Astrocyte (in vitro differentiated cells and primary cell): Measurements from ENCODE around the gene OAS3. TPM values are rescaled to one million over a fixed set of nuclear protein-coding genes. Genes with fewer than 3 reads are reported as not detected.

Experiments used
- DNase-seq: peaks from one replicate; pipeline ENCODE4 v3.0.0-alpha.2; 2010; ENCODE audit warnings: low read depth
- FAIRE-seq: peaks from 2 replicates; lab custom pipeline; 2011; peaks lifted over from hg19 to GRCh38; lab: Jason Lieb, UNC
- H2AFZ ChIP-seq: 2 replicates; pipeline ENCODE4 v1.6.0; 2012; ENCODE audit warnings: low read depth, low read length, inconsistent platforms
- H3K27ac ChIP-seq: 2 replicates; pipeline ENCODE4 v1.5.1; 2011; ENCODE audit warnings: low read depth, low read length, inconsistent platforms
- H3K27me3 ChIP-seq: 2 replicates; pipeline ENCODE4 v1.6.0; 2011; ENCODE audit warnings: low read length, inconsistent platforms; ENCODE audit not compliant: insufficient read depth
- H3K36me3 ChIP-seq: 2 replicates; pipeline ENCODE4 v1.5.1; 2011; ENCODE audit warnings: low read length, inconsistent platforms; ENCODE audit not compliant: insufficient read depth
- H3K4me1 ChIP-seq: 2 replicates; pipeline ENCODE4 v1.5.1; 2011; ENCODE audit warnings: low read length, inconsistent platforms; ENCODE audit not compliant: insufficient read depth
- H3K4me2 ChIP-seq: 2 replicates; pipeline ENCODE4 v1.6.0; 2012; ENCODE audit warnings: low read length, inconsistent platforms
- H3K4me3 ChIP-seq: 2 replicates; pipeline ENCODE4 v1.5.1; 2011; ENCODE audit warnings: low read depth, mild to moderate bottlenecking, low read length, inconsistent platforms; ENCODE audit not compliant: insufficient read depth
- H3K79me2 ChIP-seq: 2 replicates; pipeline ENCODE4 v1.6.0; 2012; ENCODE audit warnings: mild to moderate bottlenecking, low read length, inconsistent platforms; ENCODE audit not compliant: insufficient read depth
- H3K9ac ChIP-seq: 2 replicates; pipeline ENCODE4 v1.6.0; 2012; ENCODE audit warnings: mild to moderate bottlenecking, low read length, inconsistent platforms
- H3K9me3 ChIP-seq: 2 replicates; pipeline ENCODE4 v1.5.1; 2012; ENCODE audit warnings: low read depth, mild to moderate bottlenecking, low read length, inconsistent platforms; ENCODE audit not compliant: insufficient read depth
- H4K20me1 ChIP-seq: 2 replicates; pipeline ENCODE4 v1.6.0; 2012; ENCODE audit warnings: low read length, inconsistent platforms; ENCODE audit not compliant: insufficient read depth
- H3K27ac Mint-ChIP-seq: one replicate; pipeline ENCODE4 v1.8.0; 2021; ENCODE audit warnings: mild to moderate bottlenecking, mixed read lengths; ENCODE audit not compliant: unreplicated experiment
- H3K27me3 Mint-ChIP-seq: one replicate; pipeline ENCODE4 v1.8.0; 2021; ENCODE audit warnings: low read depth, mixed read lengths; ENCODE audit not compliant: unreplicated experiment
- H3K36me3 Mint-ChIP-seq: one replicate; pipeline ENCODE4 v1.8.0; 2021; ENCODE audit warnings: low read depth, mixed read lengths; ENCODE audit not compliant: unreplicated experiment
- H3K4me1 Mint-ChIP-seq: one replicate; pipeline ENCODE4 v1.8.0; 2021; ENCODE audit warnings: low read depth, mixed read lengths; ENCODE audit not compliant: unreplicated experiment
- H3K4me3 Mint-ChIP-seq: one replicate; pipeline ENCODE4 v1.8.0; 2021; ENCODE audit warnings: mild to moderate bottlenecking, moderate library complexity, mixed read lengths; ENCODE audit not compliant: unreplicated experiment
- H3K9me3 Mint-ChIP-seq: one replicate; pipeline ENCODE4 v1.8.0; 2021; ENCODE audit warnings: mild to moderate bottlenecking, mixed read lengths; ENCODE audit not compliant: unreplicated experiment
- CTCF ChIP-seq: IDR thresholded peaks from 2 replicates; pipeline ENCODE4 v1.5.1; 2011; ENCODE audit warnings: low read depth, mild to moderate bottlenecking, inconsistent platforms, low read length, moderate library complexity; ENCODE audit not compliant: insufficient read depth
- EZH2 ChIP-seq: IDR thresholded peaks from 2 replicates; pipeline ENCODE4 v1.6.1; 2012; ENCODE audit warnings: mild to moderate bottlenecking, low read length, inconsistent platforms; ENCODE audit not compliant: insufficient read depth
- total RNA-seq: library from RNA; stranded (reverse); gene quantifications from 2 replicates; pipeline ENCODE4 v1.2.1, GENCODE V29; 2021

OAS3 gene
- total RNA-seq, 1 donor from 2014 or later, result 33.8 TPM

- no peak overlapping the region for H3K4me2 ChIP-seq
- no peaks in the 10 kb centered on the region for H3K79me2 ChIP-seq
- no peaks in the 10 kb centered on the region for H3K36me3 ChIP-seq
- FAIRE-seq, result no peak
- no peaks in the 10 kb centered on the region for H3K9me3 ChIP-seq
- no peak for TF ChIP-seq CTCF
- no peak for TF ChIP-seq EZH2
- H3K4me3 ChIP-seq, result no peak overlapping the region
- no peak overlapping the region for H3K9ac ChIP-seq
- no peak overlapping the region for H2AFZ ChIP-seq
- no peaks in the 10 kb centered on the region for H3K4me1 ChIP-seq
- Mint-ChIP-seq H3K27me3 (peaks cover 17% of the 10 kb centered on the region), H3K9me3 (peaks cover 6% of the 10 kb centered on the region), H3K4me1 (peaks cover 3% of the 10 kb centered on the region), H3K4me3 (no peak overlapping the region), H3K36me3 (peaks cover 3% of the 10 kb centered on the region), H3K27ac (no peak overlapping the region)
- H3K27me3 ChIP-seq, result peaks cover 7% of the 10 kb centered on the region
- no peaks in the 10 kb centered on the region for H4K20me1 ChIP-seq
- DNase-seq, result no peak
- H3K27ac ChIP-seq, result no peak overlapping the region
These were observed 10.8 kb upstream of the OAS3 start for GRCh38 chr12:112927475-112927874.

- TF ChIP-seq EZH2 (no peak), CTCF (no peak)
- Histone ChIP-seq H3K4me3 (no peak overlapping the region), H3K27me3 (peaks cover 7% of the 10 kb centered on the region), H3K36me3 (no peaks in the 10 kb centered on the region), H3K9ac (no peak overlapping the region), H3K9me3 (no peaks in the 10 kb centered on the region), H3K4me1 (no peaks in the 10 kb centered on the region), H3K4me2 (no peak overlapping the region), H2AFZ (no peak overlapping the region), H4K20me1 (no peaks in the 10 kb centered on the region), H3K79me2 (no peaks in the 10 kb centered on the region), H3K27ac (no peak overlapping the region)
- FAIRE-seq (no peak), DNase-seq (no peak)
- Mint-ChIP-seq H3K27me3 (peaks cover 20% of the 10 kb centered on the region), H3K36me3 (peaks cover 3% of the 10 kb centered on the region), H3K27ac (no peak overlapping the region), H3K4me1 (peaks cover 3% of the 10 kb centered on the region), H3K9me3 (peaks cover 6% of the 10 kb centered on the region), H3K4me3 (no peak overlapping the region)
These were observed 10.3 kb upstream of the OAS3 start for GRCh38 chr12:112927925-112928324.

GRCh38 chr12:112928978-112929377 lies 9.3 kb upstream of the OAS3 start:
- TF ChIP-seq EZH2 (no peak), CTCF (no peak)
- H3K36me3 ChIP-seq, result no peaks in the 10 kb centered on the region
- no peaks in the 10 kb centered on the region for H4K20me1 ChIP-seq
- no peaks in the 10 kb centered on the region for H3K79me2 ChIP-seq
- Mint-ChIP-seq H3K4me3 (no peak overlapping the region), H3K27ac (no peak overlapping the region), H3K9me3 (peaks cover 6% of the 10 kb centered on the region), H3K36me3 (no peaks in the 10 kb centered on the region), H3K27me3 (peaks cover 23% of the 10 kb centered on the region), H3K4me1 (peaks cover 3% of the 10 kb centered on the region)
- no peak overlapping the region for H3K4me2 ChIP-seq
- no peak overlapping the region for H3K27ac ChIP-seq
- DNase-seq, result no peak
- no peaks in the 10 kb centered on the region for H3K9me3 ChIP-seq
- no peak overlapping the region for H3K4me3 ChIP-seq
- no peak for FAIRE-seq
- no peak overlapping the region for H3K9ac ChIP-seq
- no peak overlapping the region for H2AFZ ChIP-seq
- peaks cover 3% of the 10 kb centered on the region for H3K27me3 ChIP-seq
- H3K4me1 ChIP-seq, result no peaks in the 10 kb centered on the region
